NCI-H128 (cell line): ENCODE results near the gene MINDY1.

Experiments
- DNase-seq: peaks from one replicate; lab custom pipeline; 2025; ENCODE audit not compliant: unreplicated experiment; lab: John Stamatoyannopoulos, UW

The MINDY1 gene

GRCh38 chr1:150966011-150966410 lies 40.7 kb downstream of the MINDY1 start:
- DNase-seq, result no peak

GRCh38 chr1:150965605-150966004 lies 41.1 kb downstream of the MINDY1 start:
- no peak for DNase-seq

- DNase-seq, result no peak
Observed at GRCh38 chr1:150964164-150964489, 42.6 kb downstream of the MINDY1 start.

GRCh38 chr1:150963321-150964163 lies 43.2 kb downstream of the MINDY1 start:
- no peak for DNase-seq

DNA sequence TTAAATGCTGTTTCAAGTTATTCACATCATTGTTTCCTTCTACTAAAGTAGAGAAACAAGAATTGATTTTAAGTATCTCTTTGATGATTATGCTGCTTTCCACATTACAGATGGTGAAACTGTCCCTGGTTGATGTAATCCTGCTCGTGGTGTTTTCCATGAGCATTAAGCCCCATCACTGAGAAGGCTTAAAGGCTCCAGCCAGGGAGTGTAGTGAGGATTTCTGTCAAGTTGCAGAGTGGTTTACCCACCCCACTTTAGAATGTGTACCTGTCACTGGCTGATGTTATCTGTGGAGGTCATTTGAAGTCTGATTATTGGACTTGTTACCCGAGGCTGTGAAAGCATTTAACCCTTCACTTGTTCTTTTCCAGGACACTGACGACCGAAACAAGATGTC lies 44.9 kb downstream of the MINDY1 start:
- no peak for DNase-seq

DNA sequence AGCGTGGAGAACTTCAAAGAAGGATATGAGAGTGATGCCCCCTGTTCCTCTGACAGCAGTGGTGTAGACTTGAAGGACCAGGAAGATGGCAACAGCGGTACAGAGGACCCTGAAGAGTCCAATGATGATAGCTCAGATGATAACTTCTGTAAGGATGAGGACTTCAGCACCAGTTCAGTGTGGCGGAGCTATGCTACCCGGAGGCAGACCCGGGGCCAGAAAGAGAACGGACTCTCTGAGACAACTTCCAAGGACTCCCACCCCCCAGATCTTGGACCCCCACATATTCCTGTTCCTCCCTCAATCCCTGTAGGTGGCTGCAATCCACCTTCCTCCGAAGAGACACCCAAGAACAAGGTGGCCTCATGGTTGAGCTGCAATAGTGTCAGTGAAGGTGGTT lies 46.1 kb downstream of the MINDY1 start:
- DNase-seq, result no peak

DNA sequence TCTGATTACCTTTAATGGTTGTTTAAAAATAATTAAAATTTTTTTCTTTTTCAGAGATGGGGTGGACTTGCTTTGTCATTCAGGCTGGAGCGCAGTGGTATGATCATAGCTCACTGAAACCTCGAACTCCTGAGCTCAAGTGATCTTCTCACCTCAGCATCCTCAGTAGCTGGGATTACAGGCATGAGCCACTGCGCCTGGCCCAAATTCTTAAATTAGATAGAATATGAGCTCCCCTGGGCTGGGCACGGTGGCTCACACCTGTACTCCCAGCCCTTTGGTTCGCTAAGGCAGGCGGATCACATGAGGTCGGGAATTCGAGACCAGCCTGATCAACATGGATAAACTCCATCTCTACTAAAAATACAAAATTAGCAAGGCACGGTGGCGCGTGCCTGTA lies 49.0 kb downstream of the MINDY1 start:
- no peak for DNase-seq

GRCh38 chr1:150955280-150955679 lies 51.4 kb downstream of the MINDY1 start:
- no peak for DNase-seq

GRCh38 chr1:150954708-150955107 lies 52.0 kb downstream of the MINDY1 start:
- DNase-seq, result no peak
